ENCODE measurements around the gene UGT8.
A peak's percentile ranks its signal among the peaks of the same experiment; 100 is the strongest.
"Not testable (repeated sequence)": the region's sequence is repeated elsewhere in the genome, so short reads cannot be mapped to it uniquely, and the experiment has no call there.

UGT8 gene

DNA sequence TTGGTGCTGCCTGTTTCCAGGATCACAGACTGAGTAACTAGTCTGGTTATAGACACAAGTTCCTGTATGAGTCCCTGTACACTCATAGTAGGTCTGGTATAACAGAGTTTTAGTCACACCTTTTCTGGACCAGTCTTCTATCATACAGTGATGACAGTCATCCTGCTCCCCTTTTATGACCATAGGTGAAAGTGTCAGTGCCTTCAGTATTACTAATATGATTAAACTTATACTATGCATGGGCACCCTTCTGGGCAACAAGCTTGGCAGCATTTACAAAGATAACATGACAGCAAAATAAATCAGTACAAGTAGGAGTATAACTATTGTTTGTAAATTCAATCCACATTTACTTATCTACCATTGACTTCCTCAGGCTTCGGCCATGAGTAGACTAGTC, 8.2 kb upstream of the UGT8 start:
- not testable (repeated sequence) for DNase-seq (ENCODE audit: low read depth, low spot score); H3K27ac ChIP-seq (ENCODE audit: low read length); H3K36me3 ChIP-seq (ENCODE audit: control insufficient read depth, insufficient read depth, low read length); H3K4me3 ChIP-seq (ENCODE audit: low read length); H3K27me3 ChIP-seq (ENCODE audit: control insufficient read depth, insufficient read depth, low read length); H3K4me1 ChIP-seq (ENCODE audit: control insufficient read depth, insufficient read depth, low read length); H3K9me3 ChIP-seq (ENCODE audit: control insufficient read depth, insufficient read depth, low read length)
- no CpG with 5 or more reads among the region's 1 CpG for WGBS (ENCODE audit: insufficient coverage, insufficient read length)

DNA sequence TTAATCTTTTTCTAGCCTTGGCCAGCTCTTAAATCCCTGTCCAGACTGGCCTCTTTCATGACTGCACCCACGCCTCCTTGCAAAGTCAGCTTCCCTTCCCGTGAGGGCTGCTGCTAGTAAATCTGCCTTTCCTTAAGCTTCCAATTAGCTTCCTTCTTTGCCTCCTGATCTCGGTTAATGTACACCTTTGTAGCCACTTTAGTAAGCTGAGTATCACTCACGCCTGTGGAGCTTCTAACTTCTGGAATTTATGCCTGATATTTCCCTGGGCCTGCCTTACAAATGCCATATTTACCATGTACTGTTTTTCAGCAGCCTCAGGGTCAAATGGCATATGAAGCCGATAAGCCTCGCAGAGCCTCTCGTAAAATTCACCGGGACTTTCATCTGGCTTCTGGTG, 5.1 kb upstream of the UGT8 start:
- peaks cover 3% of the 10 kb centered on the region; the same call in 1 of the 2 replicates for H3K9me3 ChIP-seq (ENCODE audit: control insufficient read depth, insufficient read depth, low read length)
- no peak overlapping the region for H3K27ac ChIP-seq (ENCODE audit: low read length)
- no CpG with 5 or more reads among the region's 8 CpGs for WGBS (ENCODE audit: insufficient coverage, insufficient read length)
- no peaks in the 10 kb centered on the region for H3K4me1 ChIP-seq (ENCODE audit: control insufficient read depth, insufficient read depth, low read length)
- H3K4me3 ChIP-seq (ENCODE audit: low read length) = no peak overlapping the region
- peaks cover 5% of the 10 kb centered on the region; the same call in 1 of the 2 replicates for H3K36me3 ChIP-seq (ENCODE audit: control insufficient read depth, insufficient read depth, low read length)
- H3K27me3 ChIP-seq (ENCODE audit: control insufficient read depth, insufficient read depth, low read length) = no peaks in the 10 kb centered on the region
- DNase-seq (ENCODE audit: low read depth, low spot score) = no peak

DNA sequence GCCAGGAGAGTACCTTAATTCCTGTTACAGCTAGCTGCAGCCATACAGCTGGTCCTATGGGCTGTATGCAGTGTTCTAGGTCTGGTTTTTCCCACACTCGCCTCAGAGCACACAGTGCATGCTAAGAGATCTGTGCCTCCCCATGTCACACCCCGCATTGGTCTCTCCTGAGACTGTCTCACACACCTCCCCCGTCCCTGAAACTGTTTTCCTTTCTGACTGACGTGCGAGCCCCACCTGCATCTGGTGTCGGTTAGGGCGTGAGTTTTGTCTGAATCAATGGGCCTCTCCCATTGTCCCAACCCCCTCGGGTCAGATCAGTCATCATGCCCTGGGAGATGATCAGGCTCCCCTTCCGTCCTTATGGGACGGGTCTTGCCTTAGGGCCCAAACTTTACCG, 3.4 kb upstream of the UGT8 start:
- DNase-seq (ENCODE audit: low read depth, low spot score) = no peak
- Histone ChIP-seq H3K9me3 (ENCODE audit: control insufficient read depth, insufficient read depth, low read length) (peaks cover 3% of the 10 kb centered on the region; the same call in 1 of the 2 replicates), H3K4me1 (ENCODE audit: control insufficient read depth, insufficient read depth, low read length) (no peaks in the 10 kb centered on the region), H3K27ac (ENCODE audit: low read length) (no peak overlapping the region), H3K27me3 (ENCODE audit: control insufficient read depth, insufficient read depth, low read length) (no peaks in the 10 kb centered on the region), H3K36me3 (ENCODE audit: control insufficient read depth, insufficient read depth, low read length) (peaks cover 5% of the 10 kb centered on the region; the same call in 1 of the 2 replicates), H3K4me3 (ENCODE audit: low read length) (no peak overlapping the region)
- no CpG with 5 or more reads among the region's 11 CpGs for WGBS (ENCODE audit: insufficient coverage, insufficient read length)

DNA sequence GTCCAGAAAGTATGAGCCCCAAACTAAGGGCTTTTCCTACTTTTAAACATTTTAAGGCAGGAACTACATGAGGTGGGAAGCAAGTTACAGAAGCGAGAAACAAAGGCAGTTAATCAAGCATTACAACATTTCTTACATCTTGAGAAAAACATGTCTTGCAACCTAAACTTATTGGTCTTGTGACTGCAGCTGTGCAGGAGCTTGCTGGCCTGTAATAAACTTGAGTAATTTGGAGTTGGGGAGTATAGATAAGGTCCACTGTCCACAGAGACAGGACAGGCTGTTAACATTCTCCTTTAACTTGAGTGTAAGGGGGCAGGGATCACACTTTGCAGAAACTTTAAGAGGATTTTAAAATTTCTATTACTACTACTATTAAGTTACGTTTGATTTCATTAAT, 2.7 kb upstream of the UGT8 start:
- DNase-seq (ENCODE audit: low read depth, low spot score) = no peak
- no CpG with 5 or more reads among the region's 2 CpGs for WGBS (ENCODE audit: insufficient coverage, insufficient read length)
- H3K4me1 ChIP-seq (ENCODE audit: control insufficient read depth, insufficient read depth, low read length) = no peaks in the 10 kb centered on the region

DNA sequence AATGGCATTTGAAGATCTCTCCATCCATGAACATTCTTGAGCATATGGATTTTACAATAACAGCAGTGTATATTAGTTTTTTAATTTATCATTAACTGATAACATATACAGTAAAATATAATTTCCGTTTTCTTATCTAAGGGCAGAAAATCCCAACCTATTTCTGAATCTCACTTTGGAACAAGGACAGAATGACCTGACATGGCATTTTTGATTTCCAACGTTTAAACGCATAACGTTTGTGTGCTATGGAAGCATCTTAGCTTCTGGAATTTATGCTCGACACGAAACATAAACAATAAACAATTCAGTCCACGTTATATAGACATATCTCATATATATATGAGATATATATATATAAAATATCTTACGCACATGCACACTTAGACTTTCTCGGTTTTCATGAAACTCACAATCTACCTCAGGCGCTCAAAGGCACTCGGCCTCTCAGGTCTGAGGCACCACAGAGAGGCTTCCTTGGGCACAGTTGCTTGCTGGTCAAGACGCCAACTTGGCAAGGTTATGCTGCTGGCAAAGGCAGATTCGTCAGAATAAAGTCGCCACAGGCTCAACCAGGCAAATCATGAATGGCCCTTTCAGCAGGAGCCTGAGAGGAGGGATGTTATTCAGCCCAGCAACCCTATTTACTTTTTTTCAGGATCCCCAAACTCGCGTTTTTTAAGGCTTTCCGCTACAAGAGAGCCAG, 1.0 kb upstream of the UGT8 start:
- H3K9me3 ChIP-seq (ENCODE audit: control insufficient read depth, insufficient read depth, low read length) = peaks cover 3% of the 10 kb centered on the region; the same call in 1 of the 2 replicates
- no peaks in the 10 kb centered on the region for H3K27me3 ChIP-seq (ENCODE audit: control insufficient read depth, insufficient read depth, low read length)
- H3K36me3 ChIP-seq (ENCODE audit: control insufficient read depth, insufficient read depth, low read length) = peaks cover 5% of the 10 kb centered on the region; the same call in 1 of the 2 replicates
- no peak for DNase-seq (ENCODE audit: low read depth, low spot score)
- H3K4me3 ChIP-seq (ENCODE audit: low read length) = peak overlapping the region; percentile 77; the same call in 1 of the 2 replicates
- no peak overlapping the region for H3K27ac ChIP-seq (ENCODE audit: low read length)
- H3K4me1 ChIP-seq (ENCODE audit: control insufficient read depth, insufficient read depth, low read length) = no peaks in the 10 kb centered on the region
- WGBS (ENCODE audit: insufficient coverage, insufficient read length) = no CpG with 5 or more reads among the region's 17 CpGs

More for the DNA sequence above, 2.7 kb upstream of the UGT8 start:
- peaks cover 3% of the 10 kb centered on the region; the same call in 1 of the 2 replicates for H3K9me3 ChIP-seq (ENCODE audit: control insufficient read depth, insufficient read depth, low read length)
- no peak overlapping the region for H3K4me3 ChIP-seq (ENCODE audit: low read length)
- H3K36me3 ChIP-seq (ENCODE audit: control insufficient read depth, insufficient read depth, low read length) = peaks cover 5% of the 10 kb centered on the region; the same call in 1 of the 2 replicates
- H3K27ac ChIP-seq (ENCODE audit: low read length) = no peak overlapping the region
- H3K27me3 ChIP-seq (ENCODE audit: control insufficient read depth, insufficient read depth, low read length) = no peaks in the 10 kb centered on the region

DNA sequence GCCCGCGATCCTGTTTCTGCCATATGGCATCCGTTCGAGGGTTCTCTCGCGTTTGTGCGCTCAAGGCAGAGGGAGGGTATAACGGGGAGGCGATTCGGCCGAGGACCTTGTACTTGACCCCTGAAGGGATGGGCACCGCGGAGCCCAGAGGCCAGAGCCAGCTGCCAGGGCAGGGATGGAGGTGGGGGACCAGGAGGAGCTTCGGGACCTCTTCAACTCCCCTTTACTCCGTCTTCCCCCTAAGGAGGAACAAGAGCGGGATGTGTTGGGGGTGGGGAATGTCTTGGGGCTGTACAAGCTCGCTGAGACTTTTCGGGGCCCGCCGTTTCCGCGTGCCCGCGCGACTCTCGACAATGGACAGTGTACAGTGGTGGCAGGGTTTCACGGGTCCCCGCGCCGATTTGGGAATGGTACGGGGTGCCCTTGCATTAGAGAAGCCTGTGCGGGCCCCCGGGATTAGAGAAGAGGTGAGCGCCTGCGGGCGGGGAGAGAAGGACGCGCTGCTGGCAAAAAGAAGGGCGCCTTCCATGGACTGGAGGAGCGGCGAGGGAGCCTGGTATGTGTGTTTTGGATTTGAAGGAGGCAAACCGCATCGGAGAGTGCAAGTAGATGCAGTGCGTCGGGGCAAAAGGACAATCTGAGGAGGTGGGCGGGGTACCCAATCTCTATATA, 760 bp downstream of the UGT8 start:
- no peaks in the 10 kb centered on the region for H3K27me3 ChIP-seq (ENCODE audit: control insufficient read depth, insufficient read depth, low read length)
- no peak overlapping the region for H3K27ac ChIP-seq (ENCODE audit: low read length)
- WGBS (ENCODE audit: insufficient coverage, insufficient read length) = no CpG with 5 or more reads among the region's 46 CpGs
- peaks cover 3% of the 10 kb centered on the region for H3K4me1 ChIP-seq (ENCODE audit: control insufficient read depth, insufficient read depth, low read length)
- DNase-seq (ENCODE audit: low read depth, low spot score) = peak; percentile 7
- H3K9me3 ChIP-seq (ENCODE audit: control insufficient read depth, insufficient read depth, low read length) = peaks cover 3% of the 10 kb centered on the region; the same call in 1 of the 2 replicates
- H3K36me3 ChIP-seq (ENCODE audit: control insufficient read depth, insufficient read depth, low read length) = peaks cover 5% of the 10 kb centered on the region; the same call in 1 of the 2 replicates
- peak overlapping the region; percentile 77 for H3K4me3 ChIP-seq (ENCODE audit: low read length)

DNA sequence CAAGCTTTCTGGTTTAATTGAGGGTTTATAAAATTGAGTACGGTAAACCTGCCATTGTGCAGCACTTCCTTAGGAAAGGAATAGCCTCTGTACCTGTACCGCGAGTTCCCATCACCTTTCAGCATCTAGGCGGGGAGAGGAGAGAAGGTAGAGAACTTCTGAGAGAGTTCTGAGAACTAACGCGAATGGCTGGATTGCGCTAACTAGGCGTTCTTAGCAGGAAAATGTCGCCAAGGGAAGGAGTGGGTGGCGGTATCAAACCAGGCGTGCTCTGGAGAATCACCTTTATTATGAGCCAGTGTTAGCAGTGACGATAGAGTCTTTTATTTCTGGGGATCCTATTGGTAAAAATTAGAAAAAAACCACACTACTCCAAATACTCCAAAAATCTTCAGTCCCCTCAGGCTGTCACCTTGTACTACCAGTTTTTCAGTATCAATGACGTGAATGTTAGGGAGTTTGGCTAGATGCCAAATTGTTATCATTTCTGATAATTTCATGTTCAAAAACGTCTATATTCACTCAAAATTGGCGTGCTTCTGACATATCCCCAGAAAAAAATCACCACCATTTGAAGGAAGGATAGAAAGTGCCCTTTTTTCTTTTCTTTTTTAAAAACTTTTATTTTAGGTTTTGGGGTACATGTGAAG, 1.4 kb downstream of the UGT8 start:
- no CpG with 5 or more reads among the region's 15 CpGs for WGBS (ENCODE audit: insufficient coverage, insufficient read length)
- peaks cover 3% of the 10 kb centered on the region; the same call in 1 of the 2 replicates for H3K9me3 ChIP-seq (ENCODE audit: control insufficient read depth, insufficient read depth, low read length)
- DNase-seq (ENCODE audit: low read depth, low spot score) = peak; percentile 11
- H3K27me3 ChIP-seq (ENCODE audit: control insufficient read depth, insufficient read depth, low read length) = no peaks in the 10 kb centered on the region
- no peak overlapping the region for H3K27ac ChIP-seq (ENCODE audit: low read length)
- H3K4me1 ChIP-seq (ENCODE audit: control insufficient read depth, insufficient read depth, low read length) = peaks cover 3% of the 10 kb centered on the region
- H3K4me3 ChIP-seq (ENCODE audit: low read length) = peak overlapping the region; percentile 77; the same call in 1 of the 2 replicates
- peaks cover 4% of the 10 kb centered on the region; the same call in 1 of the 2 replicates for H3K36me3 ChIP-seq (ENCODE audit: control insufficient read depth, insufficient read depth, low read length)

DNA sequence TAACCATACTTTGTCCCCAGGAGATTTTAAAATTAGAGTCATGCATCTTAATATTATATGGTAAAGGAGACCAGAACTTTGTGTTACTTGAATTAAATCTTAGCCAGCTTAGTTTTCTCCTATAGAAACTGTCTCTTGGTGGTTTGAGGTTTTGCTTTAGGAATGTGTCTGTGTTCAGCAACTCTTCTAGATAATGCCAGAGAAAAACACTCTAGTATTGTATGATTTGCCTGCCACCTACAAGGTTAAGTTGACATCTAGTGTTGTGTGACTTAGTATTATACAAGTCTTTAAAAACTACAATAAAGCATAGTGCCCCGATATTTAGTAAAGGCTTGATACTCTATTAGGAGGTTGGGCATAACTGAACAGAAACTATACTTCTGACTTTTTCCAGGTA, 2.1 kb downstream of the UGT8 start:
- no peak for DNase-seq (ENCODE audit: low read depth, low spot score)
- Histone ChIP-seq H3K4me3 (ENCODE audit: low read length) (no peak overlapping the region), H3K9me3 (ENCODE audit: control insufficient read depth, insufficient read depth, low read length) (no peaks in the 10 kb centered on the region), H3K27ac (ENCODE audit: low read length) (no peak overlapping the region), H3K4me1 (ENCODE audit: control insufficient read depth, insufficient read depth, low read length) (peaks cover 3% of the 10 kb centered on the region), H3K27me3 (ENCODE audit: control insufficient read depth, insufficient read depth, low read length) (no peaks in the 10 kb centered on the region), H3K36me3 (ENCODE audit: control insufficient read depth, insufficient read depth, low read length) (no peaks in the 10 kb centered on the region)
- WGBS (ENCODE audit: insufficient coverage, insufficient read length) = no CpG with 5 or more reads among the region's 1 CpG

DNA sequence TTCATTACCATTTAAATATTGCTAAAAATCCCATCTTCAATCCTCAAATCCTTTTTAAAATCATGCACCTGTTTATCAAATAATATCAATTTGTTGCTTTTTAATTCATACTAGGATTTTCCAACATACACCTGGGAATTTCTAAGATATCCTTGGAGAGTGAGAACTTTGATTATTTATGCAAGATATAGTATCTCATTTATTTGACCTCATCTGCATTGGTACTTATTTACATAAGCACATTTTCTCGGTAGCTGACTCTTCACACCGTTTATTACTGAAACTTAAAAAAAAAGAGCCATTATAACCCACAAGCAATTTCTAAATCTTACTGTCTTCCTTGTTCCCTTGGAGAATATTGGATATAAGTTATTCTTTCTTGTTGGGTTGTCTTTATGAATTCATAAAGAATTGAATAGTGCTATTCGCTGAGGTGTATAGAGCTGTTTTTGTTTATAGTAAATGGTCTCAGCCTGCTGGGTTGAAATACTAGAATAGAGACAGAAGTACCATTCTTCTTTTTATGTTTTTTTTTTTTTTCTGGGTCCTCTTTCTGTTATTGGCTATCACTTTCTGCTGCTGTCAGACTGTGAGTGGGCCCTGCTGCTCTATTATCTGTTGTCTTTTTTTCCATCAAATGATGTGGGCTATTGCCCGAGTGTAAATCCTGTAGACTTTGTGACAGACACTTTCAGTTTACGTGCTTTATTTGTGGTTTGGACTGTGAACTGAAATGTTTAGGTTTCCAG, 2.9 kb downstream of the UGT8 start:
- H3K4me1 ChIP-seq (ENCODE audit: control insufficient read depth, insufficient read depth, low read length) = peaks cover 3% of the 10 kb centered on the region
- H3K27ac ChIP-seq (ENCODE audit: low read length) = no peak overlapping the region
- H3K27me3 ChIP-seq (ENCODE audit: control insufficient read depth, insufficient read depth, low read length) = no peaks in the 10 kb centered on the region
- H3K4me3 ChIP-seq (ENCODE audit: low read length) = no peak overlapping the region
- H3K36me3 ChIP-seq (ENCODE audit: control insufficient read depth, insufficient read depth, low read length) = no peaks in the 10 kb centered on the region
- no peaks in the 10 kb centered on the region for H3K9me3 ChIP-seq (ENCODE audit: control insufficient read depth, insufficient read depth, low read length)
- DNase-seq (ENCODE audit: low read depth, low spot score) = no peak
- WGBS (ENCODE audit: insufficient coverage, insufficient read length) = no CpG with 5 or more reads among the region's 5 CpGs

DNA sequence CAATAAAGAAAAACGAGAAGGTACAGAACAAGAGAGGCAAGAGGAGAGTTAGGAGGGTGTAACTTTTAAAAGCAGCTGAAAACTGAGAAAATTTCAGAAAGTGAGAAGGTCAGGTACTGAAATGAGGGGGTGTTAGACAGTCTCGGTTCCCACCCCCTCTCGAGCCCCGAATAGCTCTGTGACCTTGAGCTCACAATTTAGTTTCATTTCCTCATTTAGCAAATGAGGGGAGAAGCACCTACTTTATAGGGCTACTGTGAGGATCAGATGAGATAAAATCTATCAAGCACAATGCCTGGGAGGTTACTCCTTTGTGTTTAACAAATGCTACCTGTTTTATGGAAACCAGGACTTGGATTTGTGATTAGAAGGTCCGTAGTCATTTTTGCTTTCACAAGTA, 4.9 kb downstream of the UGT8 start:
- Histone ChIP-seq H3K9me3 (ENCODE audit: control insufficient read depth, insufficient read depth, low read length) (no peaks in the 10 kb centered on the region), H3K27ac (ENCODE audit: low read length) (no peak overlapping the region), H3K4me1 (ENCODE audit: control insufficient read depth, insufficient read depth, low read length) (peaks cover 3% of the 10 kb centered on the region), H3K36me3 (ENCODE audit: control insufficient read depth, insufficient read depth, low read length) (no peaks in the 10 kb centered on the region), H3K27me3 (ENCODE audit: control insufficient read depth, insufficient read depth, low read length) (no peaks in the 10 kb centered on the region), H3K4me3 (ENCODE audit: low read length) (no peak overlapping the region)
- no CpG with 5 or more reads among the region's 5 CpGs for WGBS (ENCODE audit: insufficient coverage, insufficient read length)
- DNase-seq (ENCODE audit: low read depth, low spot score) = no peak
